SK-N-SH (cell line): Measurements from ENCODE around the gene RANBP10. TPM values are rescaled to one million over a fixed set of nuclear protein-coding genes. Genes with fewer than 3 reads are reported as not detected.

Source experiments
- CTCF ChIA-PET: fragments of 300-600, 350-600 bp; formaldehyde crosslinking; extraction: SDS; loops from one replicate; lab custom pipeline; 2021; lab: Yijun Ruan, JAX
- POLR2A ChIA-PET: fragments of 350-600 bp; sonication (Branson Sonifier 250); formaldehyde crosslinking; extraction: SDS; loops from one replicate; lab custom pipeline; 2020; ENCODE audit warnings: antibody characterized with exemption, inconsistent platforms; lab: Yijun Ruan, JAX
- DNase-seq: peaks from one replicate; pipeline ENCODE4 v3.0.0; 2012
- H2AFZ ChIP-seq: fragments of 200-600 bp; sonication (generic); 2 replicates; pipeline ENCODE4 v1.8.1; 2016; ENCODE audit warnings: antibody characterized with exemption, mild to moderate bottlenecking, low read depth
- H3F3A ChIP-seq: fragments of 200-600 bp; sonication (generic); replicated peaks from 2 replicates; pipeline ENCODE3; 2016; ENCODE audit warnings: antibody characterized with exemption, mild to moderate bottlenecking; ENCODE audit not compliant: insufficient read depth
- H3K27ac ChIP-seq, 2 experiments: fragments of 200-500 bp in 1 of 2; fragments of 200-600 bp in 1 of 2; sonication (Bioruptor generic) in 1 of 2; sonication (generic), shearing (Covaris generic) in 1 of 2; 2 replicates each; pipeline versions ENCODE4 v1.5.1 to v1.6.1; 2014 to 2016; ENCODE audit warnings: low read depth in 2 of 2, inconsistent platforms in 1 of 2, low read length in 1 of 2, mild to moderate bottlenecking in 1 of 2, mixed read lengths in 1 of 2
- H3K27me3 ChIP-seq: fragments of 200-600 bp; sonication (generic), shearing (Covaris generic); 2 replicates; pipeline ENCODE4 v1.6.1; 2016; ENCODE audit warnings: mixed run types; ENCODE audit not compliant: insufficient read depth
- H3K36me3 ChIP-seq, 2 experiments: fragments of 200-500 bp in 1 of 2; fragments of 200-600 bp in 1 of 2; sonication (Bioruptor generic) in 1 of 2; sonication (generic) in 1 of 2; replicated peaks in 1 of 2; 2 replicates each; pipeline versions ENCODE3 to v1.5.1; 2014 to 2016; ENCODE audit warnings: low read length in 1 of 2, mild to moderate bottlenecking in 1 of 2; ENCODE audit not compliant: insufficient read depth in 2 of 2, control insufficient read depth in 1 of 2
- H3K4me1 ChIP-seq, 2 experiments: fragments of 200-500 bp in 1 of 2; fragments of 200-600 bp in 1 of 2; sonication (Bioruptor generic) in 1 of 2; sonication (generic), shearing (Covaris generic) in 1 of 2; 2 replicates each; pipeline versions ENCODE4 v1.5.1 to v1.6.1; 2014 to 2016; ENCODE audit warnings: low read depth in 1 of 2, low read length in 1 of 2, mixed run types in 1 of 2; ENCODE audit not compliant: insufficient read depth in 2 of 2, control insufficient read depth in 1 of 2
- H3K4me2 ChIP-seq: fragments of 200-600 bp; sonication (generic), shearing (Covaris generic); 2 replicates; pipeline ENCODE4 v1.6.1; 2017; ENCODE audit warnings: mixed run types
- H3K4me3 ChIP-seq, 2 experiments: fragments of 200-500 bp in 1 of 2; fragments of 200-600 bp in 1 of 2; sonication (Bioruptor generic) in 1 of 2; sonication (generic), shearing (Covaris generic) in 1 of 2; 2 replicates each; pipeline versions ENCODE4 v1.5.1 to v1.8.1; 2014 to 2016; ENCODE audit warnings: low read depth in 2 of 2, inconsistent platforms in 1 of 2, low read length in 1 of 2, mild to moderate bottlenecking in 1 of 2, mixed read lengths in 1 of 2, moderate library complexity in 1 of 2
- H3K79me2 ChIP-seq: fragments of 200-600 bp; sonication (generic); 2 replicates; pipeline ENCODE4 v1.8.1; 2017; ENCODE audit warnings: mild to moderate bottlenecking; ENCODE audit not compliant: insufficient read depth
- H3K9ac ChIP-seq: fragments of 200-600 bp; sonication (generic); 2 replicates; pipeline ENCODE4 v1.6.1; 2017; ENCODE audit warnings: mixed run types
- H3K9me2 ChIP-seq: fragments of 200-600 bp; sonication (generic); 2 replicates; pipeline ENCODE4 v1.6.1; 2017; ENCODE audit warnings: mixed run types
- H3K9me3 ChIP-seq: fragments of 200-600 bp; sonication (generic); 2 replicates; pipeline ENCODE4 v1.6.1; 2017; ENCODE audit warnings: mixed run types, mild to moderate bottlenecking, moderate library complexity
- H4K20me1 ChIP-seq: fragments of 200-600 bp; sonication (generic); 2 replicates; pipeline ENCODE4 v1.6.1; 2017; ENCODE audit warnings: mild to moderate bottlenecking, mixed run types; ENCODE audit not compliant: insufficient read depth
- ELF1 ChIP-seq: IDR thresholded peaks from 2 replicates; pipeline ENCODE4 v1.4.0; 2012
- EP300 ChIP-seq, 2 experiments: IDR thresholded peaks; 2 replicates each; pipeline versions ENCODE4 v1.4.0 to v1.6.1; 2012; ENCODE audit warnings: borderline replicate concordance in 1 of 2, low read depth in 1 of 2, low read length in 1 of 2
- FOXJ3 ChIP-seq: sonication (generic); formaldehyde crosslinking; IDR thresholded peaks from 2 replicates; pipeline ENCODE4 v1.5.1; 2020; ENCODE audit warnings: mild to moderate bottlenecking, missing genetic modification reagents
- GABPA ChIP-seq: IDR thresholded peaks from 2 replicates; pipeline ENCODE4 v1.4.0; 2012; ENCODE audit warnings: low read depth, mild to moderate bottlenecking
- NRF1 ChIP-seq: IDR thresholded peaks from 2 replicates; pipeline ENCODE4 v1.6.1; 2012; ENCODE audit warnings: low read depth, mild to moderate bottlenecking, low read length
- POLR2AphosphoS5 ChIP-seq: IDR thresholded peaks from 2 replicates; pipeline ENCODE4 v1.6.1; 2012; ENCODE audit warnings: low read depth, low read length
- RCOR1 ChIP-seq: fragments of 150-350 bp; IDR thresholded peaks from 2 replicates; pipeline ENCODE4 v1.6.1; 2017; ENCODE audit warnings: antibody characterized with exemption, low read length
- SMC3 ChIP-seq: IDR thresholded peaks from 2 replicates; pipeline ENCODE4 v1.6.1; 2012; ENCODE audit warnings: low read depth, low read length, improper control_type of control experiment
- TAF1 ChIP-seq: IDR thresholded peaks from 2 replicates; pipeline ENCODE4 v1.6.1; 2012; ENCODE audit warnings: low read depth, mild to moderate bottlenecking, low read length, moderate library complexity, borderline replicate concordance
- TEAD4 ChIP-seq: IDR thresholded peaks from 2 replicates; pipeline ENCODE4 v1.4.0; 2012; ENCODE audit warnings: mild to moderate bottlenecking, borderline replicate concordance; ENCODE audit not compliant: insufficient read depth
- WGBS: methylation state at CpG from one replicate; pipeline ENCODE4 v1.1.6; 2017; ENCODE audit warnings: low lambda C conversion rate; 5-methylcytosine and 5-hydroxymethylcytosine counted together
- polyA plus RNA-seq, 3 experiments: library from polyadenylated mRNA; depleted of rRNA; stranded (reverse); fragments of >200 nt; gene quantifications; 2 replicates each; pipeline ENCODE4 v1.2.3, GENCODE V29; 2012
- TF ChIP-seq, protein P1 (sequence below): IDR thresholded peaks from 2 replicates; pipeline ENCODE4 v1.4.0; 2012; ENCODE audit warnings: low read depth
- TF ChIP-seq, protein P2 (sequence below): fragments of 200-600 bp; sonication (generic); IDR thresholded peaks from 2 replicates; pipeline ENCODE4 v1.6.1; 2017; ENCODE audit warnings: antibody characterized with exemption, mild to moderate bottlenecking, moderate library complexity
- TF ChIP-seq, protein P3 (sequence below): fragments of 150-350 bp; IDR thresholded peaks from 2 replicates; pipeline ENCODE4 v1.6.1; 2016; ENCODE audit warnings: mild to moderate bottlenecking, low read depth, low read length
- TF ChIP-seq, protein P4 (sequence below): IDR thresholded peaks from 2 replicates; pipeline ENCODE4 v1.4.0; 2012; ENCODE audit warnings: low read depth, borderline replicate concordance
- TF ChIP-seq, protein P5 (sequence below): IDR thresholded peaks from 2 replicates; pipeline ENCODE4 v1.4.0; 2012; ENCODE audit warnings: low read depth, borderline replicate concordance

The RANBP10 gene
- polyA plus RNA-seq, 1 of the 3 experiments (the other 2 are of a cell fraction): 12.1 TPM

DNA sequence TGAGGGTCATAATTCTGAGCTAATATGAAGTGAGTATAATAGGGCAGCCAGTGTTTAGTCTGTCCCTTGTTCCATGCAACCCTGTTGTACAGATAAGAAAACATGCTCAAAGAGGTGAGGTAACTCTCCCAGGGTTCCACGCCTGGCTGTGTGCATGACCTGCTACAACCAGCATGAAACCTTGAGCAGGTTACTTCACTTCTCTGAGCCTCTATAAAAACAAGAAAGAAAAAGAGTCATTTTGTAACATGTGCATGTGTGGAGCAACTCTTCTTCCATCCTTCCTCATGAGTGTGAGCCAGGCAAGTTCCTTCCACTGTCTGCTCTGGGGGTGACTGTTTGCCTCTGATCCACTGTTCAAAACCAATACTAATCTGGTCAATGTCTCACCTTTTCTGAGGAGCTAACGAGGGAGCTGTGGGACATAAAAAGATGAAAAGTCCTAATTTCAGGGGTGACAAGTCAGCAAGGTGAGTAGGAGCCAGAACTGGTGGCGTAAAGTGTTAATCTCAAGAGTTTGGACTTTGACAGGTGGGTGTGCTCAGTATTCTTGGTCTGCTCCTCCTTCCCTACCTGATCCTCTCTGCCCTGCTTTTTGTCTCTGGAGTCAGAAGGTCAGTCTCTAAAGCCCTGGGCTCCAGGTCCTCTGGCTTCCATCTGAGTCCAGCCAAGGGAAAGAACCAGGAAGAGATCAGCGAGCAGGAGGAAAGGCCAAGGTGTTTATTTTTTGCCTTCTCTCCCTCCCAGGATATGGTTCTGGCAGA is 108.8 kb downstream of the RANBP10 start:
- CTCF ChIA-PET: interaction anchor here (0.9 to 1.9 kb wide), 3 partner anchors 25 to 135 kb away, joined by 3 to 7 read pairs (median 3); partner anchors contain the start of gene CTCF
- H3K9me2 ChIP-seq: no peaks in the 10 kb centered on the region

More for the DNA sequence above, 108.8 kb downstream of the RANBP10 start:
- DNase-seq: no peak
- H3K27ac ChIP-seq: no peak overlapping the region
- H3K9me3 ChIP-seq: peaks cover 5% of the 10 kb centered on the region; the same call in 1 of the 2 replicates
- H3K4me3 ChIP-seq: no peak overlapping the region
- no peaks in the 10 kb centered on the region for H3K4me1 ChIP-seq
- H3F3A ChIP-seq: no peaks in the 10 kb centered on the region
- H3K9ac ChIP-seq: no peak overlapping the region
- peaks cover 56% of the 10 kb centered on the region for H3K79me2 ChIP-seq
- no peak overlapping the region for H2AFZ ChIP-seq
- H3K27me3 ChIP-seq: no peaks in the 10 kb centered on the region
- peaks cover 0 to 17% of the 10 kb centered on the region in 2 experiments for H3K36me3 ChIP-seq
- no peak overlapping the region for H3K4me2 ChIP-seq
- WGBS: 90% methylated on average over 4 of the region's 4 CpGs
- H4K20me1 ChIP-seq: no peaks in the 10 kb centered on the region
- POLR2A ChIA-PET: no interaction called here
- TF ChIP-seq, protein P1, sequence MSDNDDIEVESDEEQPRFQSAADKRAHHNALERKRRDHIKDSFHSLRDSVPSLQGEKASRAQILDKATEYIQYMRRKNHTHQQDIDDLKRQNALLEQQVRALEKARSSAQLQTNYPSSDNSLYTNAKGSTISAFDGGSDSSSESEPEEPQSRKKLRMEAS: no peak
- no peak for TF ChIP-seq SMC3
- no peak for TF ChIP-seq TAF1
- TF ChIP-seq, protein P2, sequence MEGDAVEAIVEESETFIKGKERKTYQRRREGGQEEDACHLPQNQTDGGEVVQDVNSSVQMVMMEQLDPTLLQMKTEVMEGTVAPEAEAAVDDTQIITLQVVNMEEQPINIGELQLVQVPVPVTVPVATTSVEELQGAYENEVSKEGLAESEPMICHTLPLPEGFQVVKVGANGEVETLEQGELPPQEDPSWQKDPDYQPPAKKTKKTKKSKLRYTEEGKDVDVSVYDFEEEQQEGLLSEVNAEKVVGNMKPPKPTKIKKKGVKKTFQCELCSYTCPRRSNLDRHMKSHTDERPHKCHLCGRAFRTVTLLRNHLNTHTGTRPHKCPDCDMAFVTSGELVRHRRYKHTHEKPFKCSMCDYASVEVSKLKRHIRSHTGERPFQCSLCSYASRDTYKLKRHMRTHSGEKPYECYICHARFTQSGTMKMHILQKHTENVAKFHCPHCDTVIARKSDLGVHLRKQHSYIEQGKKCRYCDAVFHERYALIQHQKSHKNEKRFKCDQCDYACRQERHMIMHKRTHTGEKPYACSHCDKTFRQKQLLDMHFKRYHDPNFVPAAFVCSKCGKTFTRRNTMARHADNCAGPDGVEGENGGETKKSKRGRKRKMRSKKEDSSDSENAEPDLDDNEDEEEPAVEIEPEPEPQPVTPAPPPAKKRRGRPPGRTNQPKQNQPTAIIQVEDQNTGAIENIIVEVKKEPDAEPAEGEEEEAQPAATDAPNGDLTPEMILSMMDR: no peak
- TF ChIP-seq EP300 (IDR thresholded peaks at IDR 0.05; ENCODE audit: borderline replicate concordance in 1 of 2, low read depth in 1 of 2, low read length in 1 of 2): no peak
- TF ChIP-seq TEAD4: no peak
- no peak for TF ChIP-seq RCOR1
- TF ChIP-seq, protein P3, sequence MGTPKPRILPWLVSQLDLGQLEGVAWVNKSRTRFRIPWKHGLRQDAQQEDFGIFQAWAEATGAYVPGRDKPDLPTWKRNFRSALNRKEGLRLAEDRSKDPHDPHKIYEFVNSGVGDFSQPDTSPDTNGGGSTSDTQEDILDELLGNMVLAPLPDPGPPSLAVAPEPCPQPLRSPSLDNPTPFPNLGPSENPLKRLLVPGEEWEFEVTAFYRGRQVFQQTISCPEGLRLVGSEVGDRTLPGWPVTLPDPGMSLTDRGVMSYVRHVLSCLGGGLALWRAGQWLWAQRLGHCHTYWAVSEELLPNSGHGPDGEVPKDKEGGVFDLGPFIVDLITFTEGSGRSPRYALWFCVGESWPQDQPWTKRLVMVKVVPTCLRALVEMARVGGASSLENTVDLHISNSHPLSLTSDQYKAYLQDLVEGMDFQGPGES: no peak
- TF ChIP-seq NRF1: no peak
- TF ChIP-seq, protein P4, sequence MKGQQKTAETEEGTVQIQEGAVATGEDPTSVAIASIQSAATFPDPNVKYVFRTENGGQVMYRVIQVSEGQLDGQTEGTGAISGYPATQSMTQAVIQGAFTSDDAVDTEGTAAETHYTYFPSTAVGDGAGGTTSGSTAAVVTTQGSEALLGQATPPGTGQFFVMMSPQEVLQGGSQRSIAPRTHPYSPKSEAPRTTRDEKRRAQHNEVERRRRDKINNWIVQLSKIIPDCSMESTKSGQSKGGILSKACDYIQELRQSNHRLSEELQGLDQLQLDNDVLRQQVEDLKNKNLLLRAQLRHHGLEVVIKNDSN: no peak
- no peak for TF ChIP-seq FOXJ3 (CRISPR knock-in tag)
- TF ChIP-seq ELF1: no peak
- no peak for TF ChIP-seq GABPA
- TF ChIP-seq, protein P5, sequence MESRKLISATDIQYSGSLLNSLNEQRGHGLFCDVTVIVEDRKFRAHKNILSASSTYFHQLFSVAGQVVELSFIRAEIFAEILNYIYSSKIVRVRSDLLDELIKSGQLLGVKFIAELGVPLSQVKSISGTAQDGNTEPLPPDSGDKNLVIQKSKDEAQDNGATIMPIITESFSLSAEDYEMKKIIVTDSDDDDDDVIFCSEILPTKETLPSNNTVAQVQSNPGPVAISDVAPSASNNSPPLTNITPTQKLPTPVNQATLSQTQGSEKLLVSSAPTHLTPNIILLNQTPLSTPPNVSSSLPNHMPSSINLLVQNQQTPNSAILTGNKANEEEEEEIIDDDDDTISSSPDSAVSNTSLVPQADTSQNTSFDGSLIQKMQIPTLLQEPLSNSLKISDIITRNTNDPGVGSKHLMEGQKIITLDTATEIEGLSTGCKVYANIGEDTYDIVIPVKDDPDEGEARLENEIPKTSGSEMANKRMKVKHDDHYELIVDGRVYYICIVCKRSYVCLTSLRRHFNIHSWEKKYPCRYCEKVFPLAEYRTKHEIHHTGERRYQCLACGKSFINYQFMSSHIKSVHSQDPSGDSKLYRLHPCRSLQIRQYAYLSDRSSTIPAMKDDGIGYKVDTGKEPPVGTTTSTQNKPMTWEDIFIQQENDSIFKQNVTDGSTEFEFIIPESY: no peak
- no peak for TF ChIP-seq POLR2AphosphoS5
